Measurements from ENCODE around the gene SERINC4.
"Not testable (repeated sequence)": the region's sequence is repeated elsewhere in the genome, so short reads cannot be mapped to it uniquely, and the experiment has no call there.

Gene SERINC4

DNA sequence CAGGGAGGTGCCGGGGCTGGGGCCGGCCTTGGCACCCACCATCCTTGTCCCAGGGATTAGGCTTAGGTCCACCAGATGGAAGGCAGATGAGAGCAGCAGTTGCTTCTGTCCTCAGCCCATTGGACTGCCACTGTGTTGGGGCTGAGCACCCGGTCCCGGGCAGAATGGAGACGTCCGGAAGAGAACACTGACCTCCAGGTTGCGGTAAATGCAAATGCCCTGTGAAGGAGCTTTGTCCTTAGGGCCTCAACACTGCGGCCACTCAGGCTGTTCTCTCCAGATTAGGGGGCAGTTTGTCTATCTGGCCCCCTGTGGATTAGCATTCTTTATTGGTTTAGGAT is at the start of gene SERINC4:
SERINC4 (minus strand) TSS at position 276 of the 341 bp plus-strand sequence; CDS start at position 42, 234 bp downstream.
- DNase-seq (ENCODE audit: low read depth in 2 of 2): no peak

DNA sequence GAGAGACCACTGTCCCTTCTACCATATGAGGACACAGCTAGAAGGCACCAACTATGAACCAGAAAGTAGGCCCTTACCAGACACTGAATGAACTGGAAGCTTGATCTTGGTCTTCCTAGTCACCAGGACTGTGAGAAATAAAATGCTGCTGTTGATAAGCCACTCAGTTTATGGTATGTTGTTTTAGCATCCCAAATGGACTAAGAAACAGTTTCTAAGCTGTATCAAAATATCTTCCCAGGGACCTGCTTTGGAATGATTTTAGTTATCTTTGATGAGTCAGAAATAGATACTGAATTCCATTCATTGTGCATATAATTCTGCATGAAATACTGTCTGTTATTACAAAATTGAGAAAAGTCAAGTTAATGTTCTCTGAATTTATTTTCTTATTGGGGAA is 45.4 kb upstream of the SERINC4 start:
- no peak for DNase-seq (ENCODE audit: low read depth in 2 of 2)

DNA sequence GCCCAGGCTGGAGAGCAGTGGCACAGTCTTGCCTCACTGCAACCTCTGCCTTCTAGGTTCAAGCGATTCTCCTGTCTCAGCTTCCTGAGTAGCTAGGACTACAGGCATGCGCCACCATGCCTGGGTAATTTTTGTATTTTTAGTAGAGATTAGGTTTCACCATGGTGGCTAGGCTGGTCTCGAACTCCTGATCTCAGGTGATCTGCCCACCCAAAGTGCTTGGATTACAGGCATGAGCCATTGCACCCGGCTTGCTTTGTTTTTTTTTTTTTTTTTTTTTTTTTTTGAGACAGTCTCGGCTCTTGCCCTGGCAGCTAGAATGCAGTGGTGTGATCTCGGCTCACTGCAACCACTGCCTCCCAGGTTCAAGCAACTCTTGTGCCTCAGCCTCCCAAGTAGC is 32.5 kb upstream of the SERINC4 start:
- not testable (repeated sequence) for DNase-seq (ENCODE audit: low read depth in 2 of 2)

DNA sequence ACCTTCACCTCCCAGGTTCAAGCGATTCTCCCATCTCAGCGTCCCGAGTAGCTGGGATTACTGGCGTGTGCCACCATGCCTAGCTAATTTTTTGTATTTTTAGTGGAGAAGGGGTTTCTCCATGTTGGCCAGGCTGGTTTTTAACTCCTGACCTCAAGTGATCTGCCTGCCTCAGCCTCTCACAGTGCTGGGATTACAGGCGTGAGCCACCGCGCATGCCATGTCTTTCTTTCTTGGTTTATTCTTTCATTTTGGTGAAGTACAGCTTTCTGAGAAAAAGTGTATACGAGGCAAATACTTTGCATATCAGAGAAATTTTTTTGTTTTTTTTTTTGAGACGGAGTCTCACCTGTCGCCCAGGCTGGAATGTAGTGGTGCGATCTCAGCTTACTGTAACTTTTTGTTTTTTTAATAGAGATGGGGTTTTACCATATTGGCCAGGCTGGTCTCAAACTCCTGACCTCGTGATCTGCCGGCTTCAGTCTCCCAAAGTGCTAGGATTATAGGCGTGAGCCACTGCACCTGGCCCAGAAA is 31.6 kb upstream of the SERINC4 start:
- not testable (repeated sequence) for DNase-seq (ENCODE audit: low read depth in 2 of 2)

DNA sequence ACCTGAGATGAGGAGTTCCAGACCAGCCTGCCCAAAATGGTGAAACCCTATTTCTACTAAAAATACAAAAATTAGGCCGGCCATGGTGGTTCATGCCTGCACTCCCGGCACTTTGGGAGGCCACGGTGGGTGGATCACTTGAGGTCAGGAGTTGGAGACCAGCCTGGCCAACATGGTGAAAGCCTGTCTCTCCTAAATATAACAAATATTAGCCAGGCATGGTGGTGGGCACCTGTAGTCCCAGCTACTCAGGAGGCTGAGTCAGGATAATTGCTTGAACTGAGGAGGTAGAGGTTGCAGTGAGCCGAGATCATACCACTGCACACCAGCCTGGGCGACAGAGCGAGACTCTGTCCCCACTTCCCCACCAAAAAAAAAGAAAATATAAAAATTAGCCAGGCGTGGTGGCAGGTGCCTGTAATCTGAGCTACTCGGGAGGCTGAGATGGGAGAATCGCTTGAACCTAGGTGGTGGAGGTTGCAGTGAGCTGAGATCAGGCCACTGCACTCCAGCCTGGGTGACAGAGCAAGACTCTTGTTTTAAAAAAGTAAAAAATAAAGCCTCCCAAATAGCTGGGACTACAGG is 30.8 kb upstream of the SERINC4 start:
- DNase-seq (ENCODE audit: low read depth in 2 of 2): not testable (repeated sequence)

DNA sequence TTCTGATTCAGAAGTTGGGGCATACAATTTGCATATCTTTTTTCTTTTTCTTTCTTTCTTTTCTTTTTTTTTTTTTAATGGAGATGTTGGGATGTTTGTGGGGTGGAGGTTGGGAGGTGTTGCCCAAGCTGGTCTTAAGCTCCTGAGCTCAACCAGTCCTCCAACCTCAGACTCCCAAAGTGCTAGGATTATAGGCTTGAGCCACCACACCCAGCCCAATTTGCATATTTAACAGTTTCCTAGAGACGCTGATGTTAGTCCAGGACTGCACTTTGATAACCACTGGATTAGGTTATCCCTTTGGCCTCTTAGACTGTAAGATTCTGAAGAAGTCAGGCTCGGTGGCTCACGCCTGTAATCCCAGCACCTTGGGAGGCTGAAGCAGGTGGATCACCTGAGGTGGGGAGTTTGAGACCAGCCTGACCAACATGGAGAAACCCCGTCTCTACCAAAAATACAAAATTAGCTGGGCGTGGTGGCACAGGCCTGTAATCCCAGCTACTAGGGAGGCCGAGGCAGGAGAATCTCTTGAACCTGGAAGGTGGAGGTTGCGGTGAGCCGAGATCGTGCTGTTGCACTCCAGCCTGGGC is 30.0 kb upstream of the SERINC4 start:
- not testable (repeated sequence) for DNase-seq (ENCODE audit: low read depth in 2 of 2)

DNA sequence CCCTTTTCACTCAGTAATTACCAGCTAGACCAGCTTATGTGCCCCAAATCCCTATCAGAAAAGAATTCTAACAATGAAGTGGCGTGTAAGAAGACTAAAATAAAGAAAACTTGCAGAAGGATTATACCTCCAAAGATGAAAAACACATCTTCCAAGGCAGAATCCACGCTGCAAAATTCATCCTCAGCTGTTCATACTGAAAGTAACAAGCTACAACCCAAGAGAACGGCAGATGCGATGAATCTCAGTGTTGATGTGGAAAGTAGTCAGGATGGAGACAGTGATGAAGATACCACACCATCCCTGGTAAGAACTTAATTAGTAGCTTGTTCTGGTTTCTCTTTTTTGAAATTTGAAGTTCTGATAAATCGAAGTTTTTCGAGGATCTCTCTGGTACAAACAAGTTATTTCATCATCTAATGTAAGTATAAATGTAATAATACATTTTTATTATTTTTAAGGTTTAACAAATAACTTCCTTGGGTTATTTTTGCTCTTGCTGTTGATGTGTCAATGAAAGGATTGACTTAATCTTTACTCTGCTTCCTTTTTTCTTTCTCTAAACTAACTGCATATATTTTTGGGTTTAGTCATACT is 28.1 kb upstream of the SERINC4 start:
- DNase-seq (ENCODE audit: low read depth in 2 of 2): no peak

DNA sequence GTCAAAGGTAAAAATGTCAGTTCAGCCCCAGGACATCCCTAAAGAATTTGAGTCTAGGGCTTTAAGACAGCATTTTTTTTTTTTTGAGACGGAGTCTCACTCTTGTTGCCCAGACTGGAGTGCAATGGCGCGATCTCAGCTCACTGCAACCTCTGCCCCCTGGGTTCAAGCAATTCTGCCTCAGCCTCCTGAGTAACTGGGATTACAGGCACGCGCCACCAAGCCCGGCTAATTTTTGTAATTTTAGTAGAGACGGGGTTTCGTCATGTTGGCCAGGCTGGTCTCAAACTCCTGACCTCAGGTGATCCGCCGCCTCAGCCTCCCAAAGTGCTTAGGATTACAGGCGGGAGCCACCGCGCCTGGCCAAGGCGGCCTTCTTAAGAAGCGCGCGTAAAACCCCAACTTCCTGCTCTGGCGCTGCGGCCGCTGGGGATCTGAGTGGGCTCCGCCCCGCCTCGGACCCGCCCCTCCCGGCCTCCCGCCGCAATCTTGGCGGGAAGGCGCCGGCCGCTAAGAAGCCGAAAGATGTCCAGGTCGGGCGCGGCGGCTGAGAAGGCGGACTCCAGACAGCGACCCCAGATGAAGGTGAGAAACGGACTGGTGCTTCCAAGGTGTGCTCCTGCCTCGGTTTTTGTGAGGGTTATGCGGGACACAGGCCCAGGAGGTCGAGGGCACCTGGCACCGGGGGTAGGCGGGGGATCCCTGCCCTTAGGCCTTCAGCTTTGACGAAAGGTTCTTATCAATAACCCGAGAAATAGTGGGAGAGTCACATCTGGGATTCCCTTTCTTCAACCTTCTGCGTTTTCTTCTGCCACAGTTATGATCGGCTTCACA is 26.7 kb upstream of the SERINC4 start, which contains the start of gene WDR76:
WDR76 (plus strand) TSS at position 495 of the 834 bp plus-strand sequence; CDS start at position 526, 31 bp downstream.
- DNase-seq (ENCODE audit: low read depth in 2 of 2): peak in 1 of 2 donors; percentile 49

DNA sequence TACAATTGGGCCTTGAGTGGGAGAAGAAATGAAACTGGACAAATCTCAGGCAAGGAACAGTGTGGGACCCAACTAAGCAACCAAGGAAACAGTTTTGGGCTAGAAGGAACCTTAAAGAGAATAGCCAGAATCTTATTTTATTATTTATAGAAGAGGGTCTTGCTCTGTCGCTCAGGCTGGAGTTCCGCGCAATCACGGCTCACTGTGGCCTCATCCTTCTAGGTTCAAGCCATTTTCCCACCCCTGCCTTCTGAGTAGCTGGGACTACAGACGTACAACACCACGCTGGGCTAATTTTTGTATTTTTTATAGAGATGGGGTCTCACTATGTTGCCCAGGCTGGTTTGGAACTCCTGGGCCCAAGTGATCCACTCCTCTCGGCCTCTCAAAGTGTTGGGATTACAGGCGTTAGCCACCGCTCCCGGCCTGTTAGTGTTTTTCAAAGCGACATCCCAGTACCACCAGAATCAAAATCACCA is 26.0 kb upstream of the SERINC4 start:
- no peak for DNase-seq (ENCODE audit: low read depth in 2 of 2)

DNA sequence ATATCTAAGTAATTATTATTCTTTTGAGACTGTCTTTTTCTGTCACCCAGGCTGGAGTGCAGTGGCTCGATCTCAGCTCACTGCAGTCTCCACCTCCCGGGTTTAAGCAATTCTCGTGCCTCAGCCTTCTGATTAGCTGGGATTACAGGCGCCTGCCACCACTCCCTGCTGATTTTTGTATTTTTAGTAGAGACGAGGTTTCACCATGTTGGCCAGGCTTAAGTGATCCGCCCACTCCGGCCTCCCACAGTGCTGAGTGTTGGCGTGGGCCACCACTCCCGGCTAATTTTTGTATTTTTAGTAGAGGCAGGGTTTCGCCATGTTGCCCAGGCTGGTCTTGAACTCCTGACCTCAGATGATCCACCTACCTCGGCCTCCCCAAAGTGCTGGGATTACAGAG is 25.3 kb upstream of the SERINC4 start:
- not testable (repeated sequence) for DNase-seq (ENCODE audit: low read depth in 2 of 2)

DNA sequence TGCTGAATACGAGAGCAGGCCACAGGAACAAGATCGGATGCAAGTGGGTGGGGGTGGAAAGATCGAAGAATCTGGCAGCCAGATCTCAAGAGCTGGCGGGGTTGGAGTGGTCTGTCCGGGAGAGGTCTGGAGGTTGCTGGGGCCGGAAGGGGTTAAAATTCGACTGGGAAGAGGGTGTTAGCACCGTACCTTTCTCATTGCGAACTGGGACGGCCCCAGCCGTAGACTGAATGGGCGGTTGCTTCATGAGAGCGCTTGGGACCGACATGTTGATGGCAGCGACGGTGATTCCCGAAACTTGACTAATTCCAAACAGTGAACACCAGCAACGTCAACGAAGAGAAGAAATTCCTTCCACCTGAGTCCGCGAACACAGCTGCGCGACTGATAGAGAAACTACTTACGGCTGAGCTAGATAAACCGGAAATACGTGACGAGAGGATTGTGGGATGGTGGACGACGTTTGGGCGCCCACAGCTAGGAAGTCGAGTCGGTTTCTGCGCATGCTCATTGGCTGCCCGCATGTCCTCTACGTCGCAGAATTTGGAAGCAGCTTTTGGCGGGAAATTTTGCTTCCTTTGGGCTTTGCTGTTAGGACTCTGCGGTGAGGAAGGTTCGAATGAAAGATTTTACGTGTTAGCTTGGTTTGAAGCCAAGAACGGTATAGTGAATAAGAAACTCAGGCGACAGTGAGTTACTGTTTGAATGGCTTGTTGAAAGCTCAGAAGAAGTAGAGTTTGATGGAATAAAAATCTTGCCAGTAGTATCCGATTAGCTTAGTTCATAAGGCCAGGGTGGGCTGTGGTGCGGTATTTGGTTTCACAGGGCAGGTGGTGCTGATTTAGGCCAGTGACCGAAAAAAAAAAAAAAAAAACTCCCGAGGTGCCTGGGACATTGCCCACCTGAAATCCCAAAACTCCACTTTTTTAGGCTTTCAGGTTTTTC is 24.6 kb upstream of the SERINC4 start, which contains the start of gene MFAP1:
MFAP1 (minus strand) TSS at position 389 of the 945 bp plus-strand sequence; CDS start at position 268, 121 bp downstream.
- DNase-seq (ENCODE audit: low read depth in 2 of 2): peak; percentile 71 to 84

DNA sequence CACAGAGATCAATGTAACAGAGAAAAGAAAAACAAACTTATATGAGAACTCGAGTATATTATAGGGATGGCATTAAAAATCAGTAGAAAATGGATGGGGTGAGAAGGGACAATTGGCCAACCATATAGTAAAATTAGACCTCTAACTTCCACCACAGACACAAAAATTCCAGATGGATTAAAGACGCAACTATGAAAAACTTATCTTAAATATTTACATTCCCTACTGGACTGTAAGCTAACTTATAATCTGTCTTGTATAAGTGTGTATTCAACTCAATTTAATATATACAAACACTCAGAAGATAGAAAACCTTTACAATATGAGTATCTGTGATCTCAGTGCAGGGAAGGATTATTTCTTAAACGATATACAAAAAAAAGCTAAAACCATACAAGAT is 21.5 kb upstream of the SERINC4 start:
- DNase-seq (ENCODE audit: low read depth in 2 of 2): no peak

DNA sequence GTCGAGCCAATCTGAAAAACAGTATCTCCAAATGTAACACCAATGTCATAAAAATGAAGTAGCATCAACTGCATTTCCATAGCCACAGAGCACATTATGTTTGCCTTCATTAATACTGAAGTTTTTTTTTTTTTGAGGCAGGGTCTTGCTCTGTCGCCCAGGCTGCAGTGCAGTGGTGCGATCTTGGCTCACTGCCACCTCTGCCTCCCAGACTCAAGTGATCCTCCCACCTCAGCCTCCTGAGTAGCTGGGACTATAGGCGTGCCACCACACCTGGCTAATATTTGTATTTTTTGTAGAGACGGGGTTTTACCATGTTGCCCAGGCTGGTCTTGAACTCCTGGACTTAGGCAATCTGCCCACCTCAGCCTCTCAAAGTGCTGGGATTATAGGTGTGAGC is 15.0 kb upstream of the SERINC4 start:
- not testable (repeated sequence) for DNase-seq (ENCODE audit: low read depth in 2 of 2)

DNA sequence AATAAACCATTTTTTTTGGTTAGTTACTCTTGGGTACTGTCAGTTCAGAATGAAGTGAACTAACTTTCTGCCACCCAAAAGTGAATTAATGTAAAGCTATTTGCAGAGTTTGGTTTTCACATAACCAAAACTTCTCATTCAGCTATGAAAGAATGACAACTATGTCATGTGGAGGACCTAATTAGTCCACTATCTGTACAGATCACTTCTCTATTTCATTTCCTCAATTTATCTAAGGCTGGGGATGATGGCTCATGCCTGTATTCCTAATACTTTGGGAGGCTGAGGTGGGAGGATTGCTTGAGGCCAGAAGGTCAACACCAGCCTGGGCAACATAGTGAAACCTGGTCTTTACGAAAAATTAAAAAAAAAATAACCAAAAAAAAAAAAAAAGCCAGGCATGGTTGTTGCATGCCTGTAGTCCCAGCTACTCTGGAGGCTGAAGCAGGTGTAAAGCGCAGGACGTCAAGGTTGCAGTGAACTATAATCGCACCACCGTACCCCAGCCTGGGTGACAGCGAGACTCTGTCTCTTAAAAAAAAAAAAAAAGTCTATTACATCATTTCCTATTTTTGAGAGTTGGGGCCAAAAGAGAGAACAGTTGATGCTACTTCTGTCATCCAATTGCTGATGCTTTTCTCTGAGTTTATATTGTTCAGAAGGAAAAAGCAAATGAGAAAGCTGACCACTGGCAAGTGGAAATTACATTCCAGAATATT is 9.1 kb upstream of the SERINC4 start:
- DNase-seq (ENCODE audit: low read depth in 2 of 2): no peak

DNA sequence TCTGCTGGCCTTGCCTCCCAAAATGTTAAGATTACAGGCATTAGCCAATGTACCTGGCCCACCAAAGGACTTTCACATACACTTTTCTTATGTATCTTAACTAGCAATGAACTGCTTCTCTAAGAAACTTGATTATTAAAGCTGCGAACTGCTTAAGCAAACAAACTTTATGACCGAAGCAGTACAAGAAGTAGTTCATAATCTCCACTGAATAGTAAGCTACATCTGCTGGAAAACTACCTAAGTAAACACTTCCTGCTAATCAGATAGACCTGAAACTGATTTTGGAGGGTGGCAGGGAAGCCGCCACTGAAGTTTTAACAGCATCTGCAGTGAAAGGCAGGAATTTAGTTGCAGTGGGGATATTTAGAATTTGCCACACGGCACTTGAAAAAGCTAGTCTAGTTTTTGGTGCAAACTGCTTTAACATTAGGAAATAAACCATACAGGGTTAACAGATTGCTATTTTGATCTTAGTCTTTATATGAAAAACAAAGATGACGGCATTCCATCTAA is 8.5 kb upstream of the SERINC4 start:
- DNase-seq (ENCODE audit: low read depth in 2 of 2): no peak

DNA sequence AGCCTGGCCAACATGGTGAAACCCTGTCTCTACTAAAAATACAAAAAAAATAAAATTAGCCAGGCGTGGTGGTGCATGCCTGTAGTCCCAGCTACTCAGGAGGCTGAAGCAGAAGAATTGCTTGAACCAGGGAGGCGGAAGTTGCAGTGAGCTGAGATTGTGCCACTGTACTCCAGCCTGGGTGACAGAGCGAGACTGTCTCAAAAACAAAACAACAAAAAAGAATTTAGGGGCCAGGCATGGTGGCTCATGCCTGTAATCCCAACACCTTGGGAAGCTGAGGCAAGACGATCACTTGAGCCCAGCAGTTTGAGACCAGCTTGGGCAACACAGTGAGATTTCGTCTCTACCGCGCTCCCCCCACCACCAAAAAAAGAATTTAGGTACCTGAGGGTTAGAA is 2.7 kb upstream of the SERINC4 start:
- not testable (repeated sequence) for DNase-seq (ENCODE audit: low read depth in 2 of 2)

DNA sequence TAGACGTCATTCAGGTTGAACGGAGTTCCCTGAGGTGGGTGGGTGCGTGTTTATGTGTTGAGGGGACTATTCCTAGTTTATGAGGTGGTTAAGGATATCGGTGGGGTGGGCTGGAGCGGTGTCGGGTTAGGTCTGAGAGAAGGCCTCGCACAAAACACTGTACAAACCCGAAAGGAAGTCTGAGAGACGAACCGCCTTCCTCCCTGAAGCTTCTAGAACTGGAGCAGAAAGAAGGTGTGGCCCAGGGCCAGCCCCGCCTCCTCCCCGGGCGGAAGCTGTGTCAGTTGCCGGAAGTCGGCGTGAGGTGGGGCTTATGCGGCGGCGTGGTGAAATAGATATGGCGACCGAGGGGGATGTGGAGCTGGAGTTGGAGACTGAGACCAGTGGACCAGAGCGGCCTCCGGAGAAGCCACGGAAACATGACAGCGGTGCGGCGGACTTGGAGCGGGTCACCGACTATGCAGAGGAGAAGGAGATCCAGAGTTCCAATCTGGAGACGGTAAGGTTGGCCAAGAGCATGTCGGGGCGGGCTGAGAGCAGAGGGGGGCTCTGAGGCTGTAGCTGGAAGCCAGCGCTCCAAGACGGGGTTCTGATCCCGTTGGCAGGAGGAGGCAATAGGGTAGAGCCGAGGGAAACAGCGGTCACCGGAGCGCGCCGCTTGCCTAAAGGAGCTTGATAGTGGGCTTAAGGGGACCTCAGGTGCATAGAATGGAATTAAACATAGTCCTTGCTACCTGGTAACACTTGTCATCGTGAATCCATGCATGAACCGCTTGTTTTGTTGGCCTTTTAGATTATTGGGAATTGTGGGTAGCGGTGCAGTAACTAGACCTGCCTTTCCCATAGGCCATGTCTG is 494 bp upstream of the SERINC4 start, which contains the start of gene HYPK:
HYPK (plus strand) TSS at position 314 of the 856 bp plus-strand sequence; CDS start at position 338, 24 bp downstream.
- DNase-seq (ENCODE audit: low read depth in 2 of 2): peak; percentile 75 to 83

DNA sequence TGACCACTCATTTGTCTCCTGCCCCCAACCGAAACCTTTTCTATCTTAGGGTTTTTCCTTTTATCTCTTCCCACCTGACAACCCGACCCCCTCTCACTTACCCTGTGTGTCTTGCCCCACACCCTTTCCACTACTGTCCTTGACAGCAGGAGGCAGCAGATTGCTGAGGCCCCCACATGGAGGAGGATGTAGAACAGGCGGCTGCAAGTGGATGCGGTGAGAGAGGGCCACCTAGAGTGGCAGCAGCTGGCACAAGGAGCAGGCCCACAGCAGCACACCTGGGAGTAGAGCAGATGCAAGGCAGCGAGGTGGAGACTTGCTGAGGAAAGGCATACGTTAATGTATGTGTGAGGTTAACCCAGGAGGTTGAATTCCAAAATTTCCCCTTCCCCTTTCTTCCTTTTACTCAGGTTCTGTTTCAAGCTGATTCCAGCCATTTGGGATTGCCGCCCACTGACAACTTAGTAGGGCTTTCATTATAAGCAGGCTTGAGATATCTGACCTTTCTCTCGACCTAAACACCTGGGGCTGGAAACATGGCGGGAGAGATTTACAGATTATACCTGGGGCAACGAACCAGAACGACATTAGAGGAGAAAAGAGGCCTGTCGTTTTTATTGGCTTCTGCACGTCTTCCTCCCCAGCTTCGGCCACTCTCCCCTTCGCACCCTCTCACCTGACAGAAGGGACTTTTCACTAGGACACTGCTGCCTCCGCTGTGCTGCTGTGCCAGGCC is 643 bp downstream of the SERINC4 start:
- DNase-seq (ENCODE audit: low read depth in 2 of 2): no peak
